ENCODE measurements around the gene PDE4C. TPM values are rescaled to one million over a fixed set of nuclear protein-coding genes. Genes with fewer than 3 reads are reported as not detected.
"Not testable (repeated sequence)": the region's sequence is repeated elsewhere in the genome, so short reads cannot be mapped to it uniquely, and the experiment has no call there.

PDE4C gene
- total RNA-seq, 1 donor from 2014 or later: 0.51 TPM

- no peak for DNase-seq
Measured at GRCh38 chr19:18221815-18222725, 4.2 kb downstream of the PDE4C start.

GRCh38 chr19:18220632-18221275, 5.5 kb downstream of the PDE4C start:
- DNase-seq: no peak

- DNase-seq: no peak
Measured at GRCh38 chr19:18219911-18220631, 6.2 kb downstream of the PDE4C start.

GRCh38 chr19:18218600-18218999, 7.6 kb downstream of the PDE4C start:
- no peak for DNase-seq

GRCh38 chr19:18218159-18218558, 8.1 kb downstream of the PDE4C start:
- DNase-seq: no peak

- no peak for DNase-seq
Measured at GRCh38 chr19:18216789-18217188, 9.4 kb downstream of the PDE4C start.

- no peak for DNase-seq
Measured at GRCh38 chr19:18214779-18215433, 11.3 kb downstream of the PDE4C start.

- DNase-seq: no peak
Measured at GRCh38 chr19:18211683-18212082, 14.6 kb downstream of the PDE4C start.

GRCh38 chr19:18209912-18210311, 16.3 kb downstream of the PDE4C start:
- DNase-seq: not testable (repeated sequence)

GRCh38 chr19:18208098-18208951, 17.9 kb downstream of the PDE4C start:
- DNase-seq: peak; percentile 55

- no peak for DNase-seq
Measured at GRCh38 chr19:18206018-18206417, 20.2 kb downstream of the PDE4C start.

- DNase-seq: peak; percentile 81
Measured at GRCh38 chr19:18205200-18205892, 20.9 kb downstream of the PDE4C start.

GRCh38 chr19:18204394-18205199, 21.6 kb downstream of the PDE4C start:
- no peak for DNase-seq

GRCh38 chr19:18203863-18204393, 22.3 kb downstream of the PDE4C start, which contains the start of gene RAB3A:
Gene RAB3A (minus strand): TSS chr19:18204042. CDS start chr19:18202740, 1,302 bp downstream.
- peak; percentile 100 for DNase-seq

GRCh38 chr19:18203408-18203862, 22.8 kb downstream of the PDE4C start:
- peak; percentile 23 for DNase-seq

GRCh38 chr19:18202778-18203407, 23.3 kb downstream of the PDE4C start:
- DNase-seq: peak; percentile 14

- DNase-seq: no peak
Measured at GRCh38 chr19:18202397-18202777, 23.9 kb downstream of the PDE4C start.

- no peak for DNase-seq
Measured at GRCh38 chr19:18198374-18198773, 27.9 kb downstream of the PDE4C start.

GRCh38 chr19:18197941-18198340, 28.3 kb downstream of the PDE4C start:
- DNase-seq: no peak
